Measurements from ENCODE around the gene PPP1R12B.
A peak's percentile ranks its signal among the peaks of the same experiment; 100 is the strongest.
"Not testable (repeated sequence)": the region's sequence is repeated elsewhere in the genome, so short reads cannot be mapped to it uniquely, and the experiment has no call there.

Gene PPP1R12B

GRCh38 chr1:202584707-202585589, 236.4 kb downstream of the PPP1R12B start:
- no peak for DNase-seq (ENCODE audit: low read depth)

DNA sequence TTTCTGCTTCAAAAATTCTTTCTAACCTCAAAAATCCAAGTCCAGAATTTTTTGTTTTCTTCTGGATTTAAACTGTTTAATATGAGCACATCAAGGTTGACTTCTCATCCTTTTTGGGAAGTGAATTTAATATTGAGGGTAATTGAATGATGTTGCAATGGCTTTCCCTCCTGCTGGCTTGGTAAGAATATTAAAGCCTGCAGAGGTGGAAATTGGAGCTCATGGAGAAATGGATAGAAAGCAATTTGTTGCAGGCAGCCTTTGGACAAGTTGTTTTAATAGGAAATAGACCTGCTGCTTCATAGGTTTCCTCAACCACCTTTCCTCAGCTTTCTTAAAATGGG, 237.1 kb downstream of the PPP1R12B start:
- no peak for DNase-seq (ENCODE audit: low read depth)

DNA sequence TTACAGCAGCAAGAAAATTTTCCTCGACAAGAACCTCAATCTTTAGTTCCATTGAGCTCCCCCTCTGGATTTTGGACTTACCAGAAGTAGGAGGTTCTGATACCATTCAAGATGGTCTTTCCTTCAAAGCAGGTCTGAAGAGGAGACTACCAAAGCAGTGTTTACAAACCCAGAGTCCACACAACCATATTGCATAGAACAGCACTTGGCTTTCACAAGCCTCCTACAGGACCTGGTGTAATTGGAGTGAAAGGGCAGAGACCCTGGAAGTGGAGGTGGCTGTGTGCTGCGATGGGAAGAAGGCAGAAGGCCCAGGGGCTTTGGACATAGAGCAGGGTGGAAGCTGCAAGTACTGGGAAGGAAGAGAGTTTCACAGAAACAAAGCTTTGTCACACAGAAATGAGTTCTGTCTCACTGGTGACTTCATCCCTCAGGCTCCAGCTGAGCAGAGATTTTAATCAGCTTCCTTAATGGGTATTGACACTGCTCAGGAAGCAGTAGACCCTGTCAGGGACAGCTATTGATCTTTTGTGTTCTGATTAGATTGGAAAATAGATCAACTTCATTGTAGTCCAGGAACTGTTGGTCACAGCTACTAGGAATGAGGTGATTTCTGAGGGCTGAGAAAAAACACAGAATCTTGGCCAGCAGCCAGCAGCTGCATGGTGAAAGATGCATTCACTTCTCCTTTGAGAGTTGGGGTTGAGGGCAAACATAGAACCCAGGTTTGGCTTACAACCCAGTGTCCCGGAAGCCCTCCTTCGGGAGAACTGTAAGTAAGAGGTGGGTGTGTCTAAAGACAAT, 237.7 kb downstream of the PPP1R12B start:
- no peak for DNase-seq (ENCODE audit: low read depth)

- no peak for DNase-seq (ENCODE audit: low read depth)
These were observed 238.4 kb downstream of the PPP1R12B start for GRCh38 chr1:202586871-202587270.

- no peak for DNase-seq (ENCODE audit: low read depth)
These were observed 239.5 kb downstream of the PPP1R12B start for GRCh38 chr1:202587859-202588485.

- no peak for DNase-seq (ENCODE audit: low read depth)
These were observed 240.1 kb downstream of the PPP1R12B start for GRCh38 chr1:202588503-202589189.

GRCh38 chr1:202589190-202589930, 240.9 kb downstream of the PPP1R12B start:
- DNase-seq (ENCODE audit: low read depth), result peak; percentile 100

DNA sequence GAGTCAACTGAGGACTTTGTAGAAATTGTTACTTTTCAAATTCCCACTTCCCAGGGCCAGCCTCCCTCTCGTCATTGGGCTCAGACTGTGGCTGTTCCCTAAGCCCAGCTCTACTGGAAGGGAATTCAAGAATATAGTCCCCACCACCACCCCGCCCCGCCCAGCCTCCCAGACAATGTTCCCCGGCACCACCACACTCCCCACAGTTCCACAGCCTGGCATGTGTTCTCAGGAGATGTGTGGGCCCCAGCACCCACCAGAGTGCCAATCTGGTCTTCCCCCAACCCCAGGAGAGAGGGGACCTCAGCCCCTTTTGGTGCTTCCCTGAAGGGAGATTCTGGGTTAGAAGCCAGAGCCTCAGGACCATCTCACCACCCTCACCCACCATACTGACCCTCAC, 241.6 kb downstream of the PPP1R12B start:
- DNase-seq (ENCODE audit: low read depth), result no peak

GRCh38 chr1:202590975-202591411, 242.5 kb downstream of the PPP1R12B start:
- DNase-seq (ENCODE audit: low read depth), result no peak

- no peak for DNase-seq (ENCODE audit: low read depth)
These were observed 243.0 kb downstream of the PPP1R12B start for GRCh38 chr1:202591515-202591914.

GRCh38 chr1:202592146-202592545, 243.6 kb downstream of the PPP1R12B start:
- DNase-seq (ENCODE audit: low read depth), result no peak

- DNase-seq (ENCODE audit: low read depth), result no peak
These were observed 245.3 kb downstream of the PPP1R12B start for GRCh38 chr1:202593845-202594244.

- DNase-seq (ENCODE audit: low read depth), result no peak
These were observed 248.1 kb downstream of the PPP1R12B start for GRCh38 chr1:202596638-202597037.

- DNase-seq (ENCODE audit: low read depth), result no peak
These were observed 248.7 kb downstream of the PPP1R12B start for GRCh38 chr1:202597090-202597761.

DNA sequence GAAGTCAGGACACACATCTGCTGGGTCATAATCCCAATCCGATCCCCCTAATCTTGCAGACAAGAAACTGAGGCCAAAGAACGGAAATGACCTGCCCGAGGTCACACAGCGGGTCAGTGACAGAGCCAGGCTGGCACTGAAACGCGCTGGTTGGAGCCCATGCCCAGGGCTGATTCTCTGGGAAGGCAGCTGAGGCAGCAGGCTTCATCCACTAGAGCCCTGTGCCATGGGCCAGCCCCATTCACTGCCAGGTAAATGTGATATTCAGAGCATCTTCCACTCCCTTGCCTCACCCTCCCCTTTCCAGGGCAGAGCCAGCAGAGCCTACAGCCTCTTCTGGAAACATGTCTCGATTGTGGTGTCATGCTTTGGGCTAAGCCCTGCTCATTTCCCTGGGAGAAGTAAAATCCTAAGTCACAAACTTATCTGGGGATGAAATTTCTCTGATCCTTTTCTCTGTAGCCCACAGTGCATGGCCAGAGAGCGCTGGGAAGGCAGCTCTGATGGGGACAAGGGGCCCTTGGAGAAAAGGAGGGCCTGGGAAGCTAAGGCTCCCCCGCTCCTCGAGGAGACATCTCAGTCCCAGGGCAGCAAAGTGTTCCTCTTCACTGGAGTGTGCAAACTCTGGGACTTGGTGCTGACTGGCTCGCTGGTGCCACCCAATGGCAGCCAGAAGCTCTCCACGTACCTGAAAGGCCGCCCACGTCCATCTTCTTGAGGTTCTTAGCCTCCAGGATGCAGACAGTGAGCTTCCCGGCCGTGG, 251.4 kb downstream of the PPP1R12B start:
- no peak for DNase-seq (ENCODE audit: low read depth)

GRCh38 chr1:202600432-202601041, 252.0 kb downstream of the PPP1R12B start:
- no peak for DNase-seq (ENCODE audit: low read depth)

DNA sequence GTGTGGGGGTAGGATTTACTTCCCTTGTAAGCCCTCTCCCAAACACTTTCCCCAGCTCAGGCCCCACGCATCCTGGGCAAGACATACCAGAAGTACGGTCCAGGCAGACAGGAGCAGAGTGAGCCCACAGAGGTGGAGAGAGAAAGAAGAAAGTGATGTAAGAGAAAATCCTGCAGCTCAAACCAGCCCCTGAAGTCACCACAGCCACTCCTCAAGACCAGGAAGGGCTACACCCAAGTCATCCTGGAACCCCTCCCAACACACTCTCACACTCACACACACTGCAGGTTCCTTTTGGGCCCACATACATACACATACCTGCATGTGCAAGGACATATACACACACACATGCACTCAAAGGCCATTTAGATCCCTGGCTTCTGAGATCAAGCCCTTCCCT, 254.9 kb downstream of the PPP1R12B start:
- DNase-seq (ENCODE audit: low read depth), result no peak

DNA sequence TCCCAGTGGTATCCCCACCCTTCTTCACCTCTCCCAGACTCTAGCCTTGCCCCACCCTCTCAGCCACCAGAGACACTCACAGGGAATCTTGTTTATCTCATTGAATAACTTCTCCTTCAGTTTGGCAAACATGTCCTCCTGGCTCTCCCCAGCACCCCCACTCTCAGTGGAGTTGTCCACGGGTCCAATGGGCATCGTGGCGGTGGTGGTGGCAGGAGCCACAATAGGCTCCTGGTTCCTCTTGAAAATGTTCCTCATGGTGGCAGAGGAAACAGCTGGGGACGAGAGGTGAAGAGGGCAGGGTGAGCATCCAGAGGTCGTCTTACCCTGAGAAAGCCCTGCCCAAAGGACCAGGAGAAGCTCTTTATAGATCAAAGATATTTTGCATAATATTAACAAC, 257.0 kb downstream of the PPP1R12B start:
- no peak for DNase-seq (ENCODE audit: low read depth)

- DNase-seq (ENCODE audit: low read depth), result not testable (repeated sequence)
These were observed 263.5 kb downstream of the PPP1R12B start for GRCh38 chr1:202612036-202612435.

- DNase-seq (ENCODE audit: low read depth), result no peak
These were observed 265.1 kb downstream of the PPP1R12B start for GRCh38 chr1:202613571-202613970.

Data from GM04504 (cell line).